Lung (tissue), 12 donors: ENCODE data around the gene E2F6. TPM values are rescaled to one million over a fixed set of nuclear protein-coding genes. Genes with fewer than 3 reads are reported as not detected.

ENCODE experiments used
- ATAC-seq: fragments of 200-7000 bp; cut with Tn5 transposase; one replicate; pipeline ENCODE4 v1.9.1; 2020; ENCODE audit warnings: moderate number of reproducible peaks; ENCODE audit not compliant: insufficient read depth, low FRiP score
- DNase-seq, 3 donors: peaks; one replicate each; pipeline ENCODE4 v3.0.0-alpha.2; 2013 to 2017
- H3K27ac ChIP-seq, 2 donors: one replicate each; pipeline ENCODE4 v1.5.1; 2013; ENCODE audit warnings: mild to moderate bottlenecking in 2 of 2, moderate library complexity in 2 of 2, control low read depth in 1 of 2, inconsistent platforms in 1 of 2, low read depth in 1 of 2, low read length in 1 of 2
- H3K27me3 ChIP-seq, 3 donors: one replicate each; pipeline ENCODE4 v1.5.1; 2013; ENCODE audit warnings: low read length in 2 of 3; ENCODE audit not compliant: control insufficient read depth in 3 of 3, insufficient read depth in 3 of 3
- H3K36me3 ChIP-seq, 4 donors: one replicate each; pipeline ENCODE4 v1.5.1; 2013; ENCODE audit warnings: low read length in 4 of 4, mild to moderate bottlenecking in 1 of 4, moderate library complexity in 1 of 4; ENCODE audit not compliant: control insufficient read depth in 4 of 4, insufficient read depth in 4 of 4
- H3K4me1 ChIP-seq, 5 donors: one replicate each; pipeline ENCODE4 v1.5.1; 2013; ENCODE audit warnings: low read length in 5 of 5, mild to moderate bottlenecking in 2 of 5, moderate library complexity in 1 of 5; ENCODE audit not compliant: control insufficient read depth in 5 of 5, insufficient read depth in 5 of 5
- H3K4me3 ChIP-seq: one replicate; pipeline ENCODE4 v1.5.1; 2013; ENCODE audit warnings: mild to moderate bottlenecking, control low read depth, moderate library complexity
- H3K9ac ChIP-seq, 2 donors: one replicate each; pipeline ENCODE4 v1.5.1; 2013; ENCODE audit warnings: low read length in 2 of 2, control low read depth in 1 of 2; ENCODE audit not compliant: insufficient read depth in 1 of 2
- H3K9me3 ChIP-seq, 4 donors: one replicate each; pipeline ENCODE4 v1.5.1; 2013; ENCODE audit warnings: low read length in 3 of 4, mild to moderate bottlenecking in 1 of 4, moderate library complexity in 1 of 4; ENCODE audit not compliant: control insufficient read depth in 4 of 4, insufficient read depth in 3 of 4
- WGBS, 2 donors: extraction: QIAGEN DNeasy Blood & Tissue Kit; methylation state at CpG; one replicate each; pipeline ENCODE4 v1.1.7; 2013; 5-methylcytosine and 5-hydroxymethylcytosine counted together
- polyA plus RNA-seq, 2 donors: library from polyadenylated mRNA; stranded (reverse); fragments of 200-250 nt; gene quantifications; one replicate each; pipeline ENCODE4 v1.2.1, GENCODE V29; 2013
- total RNA-seq, 2 donors: library from RNA; depleted of rRNA in 1 of 2; stranded (reverse); fragments of >200 nt in 1 of 2; gene quantifications; one replicate each; pipeline ENCODE4 v1.2.1, GENCODE V29; 2014 to 2021
- TF ChIP-seq, protein P1 (sequence below): IDR thresholded peaks from 2 replicates; pipeline ENCODE4 v1.5.1; 2012; ENCODE audit warnings: mild to moderate bottlenecking; ENCODE audit errors: control extremely low read depth, extremely low read depth
- donor health status: control.
- donor health status: control.
- donor health status: Bipolar disorder and iron deficiency.
- donor health status: healthy.
- donor health status: DM: yes; HTN: yes; CAD: no.

Gene E2F6
- total and polyA plus RNA-seq, 4 donors, result 8.5 to 13.8 (median 11.1) TPM

DNA sequence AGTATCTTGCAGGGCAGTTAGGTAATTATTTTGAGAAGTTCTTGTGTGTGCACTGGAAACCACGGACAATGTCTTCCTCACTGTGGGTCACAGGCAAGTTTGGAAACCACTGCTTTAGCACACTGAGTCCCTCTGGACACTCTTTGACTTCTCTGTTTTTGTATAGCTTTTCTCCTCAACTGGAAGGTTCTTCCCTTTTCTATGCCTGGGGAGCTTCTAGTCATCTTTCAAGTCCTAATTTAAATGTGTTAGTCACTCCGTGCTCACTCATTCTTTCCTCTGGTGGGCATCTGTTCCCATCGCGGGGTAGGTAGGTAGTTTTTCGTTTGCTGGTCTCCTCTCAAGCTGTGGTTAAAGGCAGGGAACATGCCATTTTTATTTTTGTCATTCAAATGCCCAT, 32.1 kb downstream of the E2F6 start:
- H3K4me1 ChIP-seq, result no peaks in the 10 kb centered on the region
- peaks cover 0 to 3% (median 0%) of the 10 kb centered on the region in 4 donors for H3K36me3 ChIP-seq
- ATAC-seq (no peak), DNase-seq (no peak)
- no peak overlapping the region for H3K9ac ChIP-seq
- no peak overlapping the region for H3K27ac ChIP-seq
- H3K9me3 ChIP-seq, result no peaks in the 10 kb centered on the region
- TF ChIP-seq, protein P1, sequence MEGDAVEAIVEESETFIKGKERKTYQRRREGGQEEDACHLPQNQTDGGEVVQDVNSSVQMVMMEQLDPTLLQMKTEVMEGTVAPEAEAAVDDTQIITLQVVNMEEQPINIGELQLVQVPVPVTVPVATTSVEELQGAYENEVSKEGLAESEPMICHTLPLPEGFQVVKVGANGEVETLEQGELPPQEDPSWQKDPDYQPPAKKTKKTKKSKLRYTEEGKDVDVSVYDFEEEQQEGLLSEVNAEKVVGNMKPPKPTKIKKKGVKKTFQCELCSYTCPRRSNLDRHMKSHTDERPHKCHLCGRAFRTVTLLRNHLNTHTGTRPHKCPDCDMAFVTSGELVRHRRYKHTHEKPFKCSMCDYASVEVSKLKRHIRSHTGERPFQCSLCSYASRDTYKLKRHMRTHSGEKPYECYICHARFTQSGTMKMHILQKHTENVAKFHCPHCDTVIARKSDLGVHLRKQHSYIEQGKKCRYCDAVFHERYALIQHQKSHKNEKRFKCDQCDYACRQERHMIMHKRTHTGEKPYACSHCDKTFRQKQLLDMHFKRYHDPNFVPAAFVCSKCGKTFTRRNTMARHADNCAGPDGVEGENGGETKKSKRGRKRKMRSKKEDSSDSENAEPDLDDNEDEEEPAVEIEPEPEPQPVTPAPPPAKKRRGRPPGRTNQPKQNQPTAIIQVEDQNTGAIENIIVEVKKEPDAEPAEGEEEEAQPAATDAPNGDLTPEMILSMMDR, result no peak
- 85% methylated on average over 5 of the region's 5 CpGs for WGBS, 2 donors
- H3K4me3 ChIP-seq, result no peak overlapping the region
- H3K27me3 ChIP-seq, result no peaks in the 10 kb centered on the region

GRCh38 chr2:11430729-11431128, 35.2 kb downstream of the E2F6 start:
- TF ChIP-seq, protein P1, result no peak
- no peaks in the 10 kb centered on the region for H3K4me1 ChIP-seq
- WGBS, 2 donors, result 90 to 97% methylated on average over 5 of the region's 5 CpGs
- ATAC-seq, result no peak
- H3K27ac ChIP-seq, result no peak overlapping the region
- peaks cover 0 to 3% (median 0%) of the 10 kb centered on the region in 4 donors for H3K36me3 ChIP-seq
- no peaks in the 10 kb centered on the region for H3K9me3 ChIP-seq
- no peaks in the 10 kb centered on the region for H3K27me3 ChIP-seq
- H3K4me3 ChIP-seq, result no peak overlapping the region
- H3K9ac ChIP-seq, result no peak overlapping the region
- no peak for DNase-seq

GRCh38 chr2:11427224-11427623, 38.7 kb downstream of the E2F6 start:
- ATAC-seq (no peak), DNase-seq (no peak)
- TF ChIP-seq, protein P1, result no peak

GRCh38 chr2:11422901-11423435, 43.0 kb downstream of the E2F6 start:
- no peaks in the 10 kb centered on the region for H3K4me1 ChIP-seq
- 97 to 98% methylated on average over 4 of the region's 4 CpGs for WGBS, 2 donors
- H3K27me3 ChIP-seq, result no peaks in the 10 kb centered on the region
- DNase-seq (no peak), ATAC-seq (no peak)
- H3K9ac ChIP-seq, result no peak overlapping the region
- peaks cover 0 to 5% (median under 1%) of the 10 kb centered on the region in 4 donors for H3K9me3 ChIP-seq
- no peak overlapping the region for H3K27ac ChIP-seq
- TF ChIP-seq, protein P1, result no peak
- H3K36me3 ChIP-seq, result no peaks in the 10 kb centered on the region
- H3K4me3 ChIP-seq, result no peak overlapping the region

More at GRCh38 chr2:11427224-11427623, 38.7 kb downstream of the E2F6 start:
- Histone ChIP-seq H3K27me3 (no peaks in the 10 kb centered on the region), H3K4me3 (no peak overlapping the region), H3K27ac (no peak overlapping the region), H3K9ac (no peak overlapping the region), H3K9me3 (no peaks in the 10 kb centered on the region), H3K4me1 (no peaks in the 10 kb centered on the region), H3K36me3 (no peaks in the 10 kb centered on the region)
